Left ventricle myocardium inferior (tissue), 1 donor: Measurements from ENCODE around the gene RASA3. TPM values are rescaled to one million over a fixed set of nuclear protein-coding genes. Genes with fewer than 3 reads are reported as not detected.

Source experiments
- DNase-seq: peaks from one replicate; pipeline ENCODE4 v3.0.0-alpha.2; 2020
- H3K27ac ChIP-seq: fragments of 200-600 bp; replicated peaks from 2 replicates; pipeline ENCODE4 v1.8.0; 2021
- H3K27me3 ChIP-seq: fragments of 200-600 bp; 2 replicates; pipeline ENCODE4 v1.8.0; 2021; ENCODE audit warnings: low read depth
- H3K36me3 ChIP-seq: fragments of 200-600 bp; 2 replicates; pipeline ENCODE4 v1.8.0; 2021
- H3K4me1 ChIP-seq: fragments of 200-600 bp; 2 replicates; pipeline ENCODE4 v1.8.0; 2021
- H3K4me3 ChIP-seq: fragments of 200-600 bp; 2 replicates; pipeline ENCODE4 v1.8.0; 2021; ENCODE audit warnings: mild to moderate bottlenecking, moderate library complexity
- H3K9me3 ChIP-seq: fragments of 200-600 bp; replicated peaks from 2 replicates; pipeline ENCODE4 v1.8.0; 2021
- CTCF ChIP-seq: fragments of 200-600 bp; IDR thresholded peaks from 2 replicates; pipeline ENCODE4 v1.8.0; 2021; ENCODE audit warnings: antibody characterized with exemption, mild to moderate bottlenecking, borderline replicate concordance
- intact Hi-C: fragments of 100-400 bp; cut with micrococcal nuclease; formaldehyde crosslinking; loops from one replicate; pipeline ENCODE4 v1.11.0; 2022
- total RNA-seq: library from RNA; stranded (reverse); fragmentation: NEBNext Ultra II Directional; extraction: Animal tissue kit (Norgen Biotek cat#: 25700); gene quantifications from one replicate; pipeline ENCODE4 v1.2.1, GENCODE V29; 2021
- donor health status: DM: no; HTN: yes; CAD: no; lungs with severe emphysema.

RASA3 gene
- total RNA-seq, 1 donor from 2014 or later, result 9.5 TPM

DNA sequence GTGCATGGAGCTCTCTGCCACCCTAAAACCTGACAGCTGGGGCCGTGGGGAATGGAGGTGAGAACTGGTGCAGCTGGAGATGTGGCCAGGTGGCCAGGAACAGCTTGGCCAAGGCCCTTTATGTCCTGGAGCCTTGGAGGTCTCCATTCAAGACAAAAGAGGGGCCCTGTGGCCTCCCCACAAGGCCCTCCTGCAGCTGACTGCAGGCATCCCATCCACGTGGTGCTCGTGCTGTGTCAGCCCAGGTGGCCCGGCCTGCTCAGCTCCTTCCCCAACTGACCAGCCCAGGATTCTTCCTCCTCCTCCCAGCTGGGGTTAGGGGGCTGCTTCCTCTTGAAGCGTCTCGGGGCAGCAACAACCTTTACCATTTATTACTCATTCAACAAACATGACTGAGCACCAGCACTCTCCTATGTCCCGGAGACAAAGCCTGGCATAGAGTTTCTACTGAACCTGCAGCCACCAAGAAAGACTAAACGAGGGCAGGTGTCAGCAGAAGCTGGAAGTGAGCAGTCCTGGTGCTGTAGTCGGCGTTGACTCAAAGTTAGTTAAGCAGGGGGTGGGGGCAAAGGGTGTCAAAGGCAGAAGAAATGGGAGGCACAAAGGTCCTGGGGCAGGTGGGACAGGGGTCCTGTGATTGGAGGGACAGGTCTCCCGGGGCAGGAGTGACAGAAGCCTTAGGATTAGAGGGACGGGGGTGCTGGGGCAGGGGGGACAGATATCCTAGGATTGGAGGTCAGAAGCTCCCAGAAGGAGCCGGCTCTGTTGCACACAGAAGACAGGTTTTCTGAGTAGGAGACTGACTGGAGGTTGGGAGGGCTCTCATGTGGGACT is 135.3 kb downstream of the RASA3 start:
- no peak for TF ChIP-seq CTCF
- DNase-seq, result no peak
- H3K4me3 ChIP-seq, result no peak overlapping the region
- H3K27ac ChIP-seq, result peak overlapping the region; percentile 40
- H3K36me3 ChIP-seq, result peaks cover 6% of the 10 kb centered on the region
- no peaks in the 10 kb centered on the region for H3K9me3 ChIP-seq
- intact Hi-C loops, result no loop called here
- no peaks in the 10 kb centered on the region for H3K27me3 ChIP-seq
- H3K4me1 ChIP-seq, result peaks cover 18% of the 10 kb centered on the region

GRCh38 chr13:113996081-113996911 is 136.1 kb downstream of the RASA3 start:
- no peak for TF ChIP-seq CTCF
- Histone ChIP-seq H3K4me1 (peaks cover 26% of the 10 kb centered on the region), H3K9me3 (no peaks in the 10 kb centered on the region), H3K27me3 (no peaks in the 10 kb centered on the region), H3K4me3 (no peak overlapping the region), H3K27ac (no peak overlapping the region), H3K36me3 (peaks cover 6% of the 10 kb centered on the region)
- intact Hi-C loops, result no loop called here
- no peak for DNase-seq

- H3K27me3 ChIP-seq, result no peaks in the 10 kb centered on the region
- no peak overlapping the region for H3K4me3 ChIP-seq
- H3K4me1 ChIP-seq, result peaks cover 32% of the 10 kb centered on the region
- H3K9me3 ChIP-seq, result no peaks in the 10 kb centered on the region
- peaks cover 12% of the 10 kb centered on the region for H3K36me3 ChIP-seq
- no peak overlapping the region for H3K27ac ChIP-seq
- intact Hi-C loops, result no loop called here
- no peak for TF ChIP-seq CTCF
- no peak for DNase-seq
Measured at GRCh38 chr13:113995051-113995601, 137.3 kb downstream of the RASA3 start.

DNA sequence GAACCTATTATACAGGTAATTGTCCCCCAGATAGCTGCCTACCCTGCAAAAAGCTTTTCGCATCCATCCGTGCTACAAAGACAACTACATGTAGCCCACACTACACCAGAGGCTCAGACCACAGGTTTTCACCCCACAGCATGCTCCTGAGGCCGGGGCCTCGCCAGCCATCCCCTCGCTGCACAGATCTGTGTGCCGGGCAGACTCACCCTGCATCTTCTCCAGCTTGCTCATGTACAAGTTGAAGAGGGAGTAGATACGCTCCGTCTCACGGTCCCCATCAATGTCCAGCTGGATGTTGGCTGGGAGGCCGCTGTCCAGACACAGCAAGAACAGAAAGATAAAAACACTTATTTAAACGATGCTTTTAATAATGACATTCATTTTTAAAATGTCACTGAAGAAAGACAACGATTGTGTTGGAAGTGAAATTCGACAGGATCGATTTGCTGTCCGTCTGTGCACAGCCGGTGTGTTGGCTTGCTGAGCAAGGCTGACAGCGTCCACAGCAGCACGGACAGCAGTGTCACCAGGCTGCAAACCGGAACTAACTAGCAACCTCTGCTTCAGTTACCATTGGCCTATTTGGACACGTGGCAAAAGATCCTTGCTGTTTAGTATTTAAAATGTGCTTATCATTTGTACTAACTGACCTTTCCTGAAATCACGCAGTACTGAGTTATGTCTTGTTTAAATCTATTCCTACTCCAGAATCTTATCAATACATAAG is 140.0 kb downstream of the RASA3 start:
- peaks cover 17% of the 10 kb centered on the region for H3K36me3 ChIP-seq

More for the DNA sequence above, 140.0 kb downstream of the RASA3 start:
- no peak for TF ChIP-seq CTCF
- H3K27me3 ChIP-seq, result no peaks in the 10 kb centered on the region
- H3K4me3 ChIP-seq, result peak overlapping the region; percentile 51
- peak overlapping the region; percentile 46 for H3K27ac ChIP-seq
- intact Hi-C loops, result no loop called here
- H3K4me1 ChIP-seq, result peaks cover 19% of the 10 kb centered on the region
- no peaks in the 10 kb centered on the region for H3K9me3 ChIP-seq
- no peak for DNase-seq
